ENCODE measurements around the gene PARD3B. TPM values are rescaled to one million over a fixed set of nuclear protein-coding genes. Genes with fewer than 3 reads are reported as not detected.
"Not testable (repeated sequence)": the region's sequence is repeated elsewhere in the genome, so short reads cannot be mapped to it uniquely, and the experiment has no call there.

PARD3B gene
- total and polyA plus RNA-seq, 9 donors: 6.4 to 15.3 (median 7.5) TPM

DNA sequence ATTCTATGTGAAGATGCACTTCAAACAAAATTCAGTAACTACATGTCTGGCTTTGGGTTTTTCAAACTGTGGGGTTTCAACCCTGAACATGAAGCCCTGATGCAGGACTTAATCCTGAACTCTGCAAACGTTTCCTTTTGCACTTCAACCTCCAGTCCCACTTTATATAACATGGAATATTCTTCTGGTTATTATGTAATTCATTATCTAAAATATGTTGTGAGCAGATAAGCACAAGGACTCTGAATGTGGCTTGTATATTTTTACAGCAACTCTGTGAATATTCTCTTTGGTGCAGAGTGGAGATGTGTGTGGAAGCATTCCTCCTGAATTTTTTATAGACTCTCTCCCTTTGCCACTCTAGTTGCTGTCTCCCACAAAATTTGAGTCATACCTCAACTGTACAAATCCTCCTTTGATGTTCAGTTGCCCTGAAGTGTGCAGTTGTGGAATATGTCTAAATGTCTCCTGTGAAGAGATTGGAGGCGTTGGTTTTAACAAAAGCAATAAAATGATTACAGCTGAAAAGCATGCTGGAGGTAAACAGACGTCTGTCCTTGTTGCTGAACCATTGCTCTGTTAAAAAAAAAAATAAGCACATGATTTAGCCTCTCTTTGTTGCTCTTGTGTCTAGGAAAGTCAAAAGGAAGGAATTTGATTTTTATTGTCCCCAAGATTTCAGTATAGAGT lies 931.9 kb downstream of the PARD3B start:
- no peak overlapping the region for H3K4me3 ChIP-seq (ENCODE audit: low read length)
- peaks cover under 1% of the 10 kb centered on the region for H3K4me1 ChIP-seq (ENCODE audit: control insufficient read depth, insufficient read depth, low read length)
- no peaks in the 10 kb centered on the region for H3K27me3 ChIP-seq (ENCODE audit: control insufficient read depth, insufficient read depth, low read length)
- no peaks in the 10 kb centered on the region for H3K36me3 ChIP-seq (ENCODE audit: control insufficient read depth, insufficient read depth, low read length)
- no peak for DNase-seq
- WGBS (ENCODE audit: insufficient coverage): 75% methylated on average over 2 of the region's 3 CpGs
- no peak overlapping the region for H3K27ac ChIP-seq (ENCODE audit: low read length)
- H3K9me3 ChIP-seq (replicated peaks; ENCODE audit: control insufficient read depth, low read depth, low read length): no peaks in the 10 kb centered on the region

DNA sequence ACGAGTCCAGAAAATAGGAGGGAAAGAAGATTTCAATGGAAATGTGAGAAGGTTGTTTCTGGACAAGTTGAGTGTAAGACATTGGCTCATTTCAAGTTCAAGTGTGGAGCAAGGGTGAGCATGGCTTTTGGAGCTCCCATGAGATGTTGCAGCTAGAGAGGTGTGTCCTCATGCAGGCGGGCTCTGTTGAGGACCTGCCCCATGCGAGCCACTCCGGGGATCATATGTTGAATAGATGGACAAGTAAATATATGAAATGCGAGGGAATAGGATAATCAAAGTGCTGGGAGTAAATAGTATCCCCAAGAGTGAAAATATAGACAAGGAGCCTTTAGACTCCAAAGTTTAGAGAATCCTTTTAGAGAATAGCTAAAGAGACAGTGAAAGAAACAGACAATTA lies 936.6 kb downstream of the PARD3B start:
- Histone ChIP-seq H3K36me3 (ENCODE audit: control insufficient read depth, insufficient read depth, low read length) (no peaks in the 10 kb centered on the region), H3K9me3 (replicated peaks; ENCODE audit: control insufficient read depth, low read depth, low read length) (no peaks in the 10 kb centered on the region), H3K4me3 (ENCODE audit: low read length) (no peak overlapping the region), H3K27me3 (ENCODE audit: control insufficient read depth, insufficient read depth, low read length) (no peaks in the 10 kb centered on the region), H3K27ac (ENCODE audit: low read length) (no peak overlapping the region), H3K4me1 (ENCODE audit: control insufficient read depth, insufficient read depth, low read length) (peaks cover 21% of the 10 kb centered on the region)
- DNase-seq: no peak
- WGBS (ENCODE audit: insufficient coverage): 98% methylated on average over 4 of the region's 5 CpGs

DNA sequence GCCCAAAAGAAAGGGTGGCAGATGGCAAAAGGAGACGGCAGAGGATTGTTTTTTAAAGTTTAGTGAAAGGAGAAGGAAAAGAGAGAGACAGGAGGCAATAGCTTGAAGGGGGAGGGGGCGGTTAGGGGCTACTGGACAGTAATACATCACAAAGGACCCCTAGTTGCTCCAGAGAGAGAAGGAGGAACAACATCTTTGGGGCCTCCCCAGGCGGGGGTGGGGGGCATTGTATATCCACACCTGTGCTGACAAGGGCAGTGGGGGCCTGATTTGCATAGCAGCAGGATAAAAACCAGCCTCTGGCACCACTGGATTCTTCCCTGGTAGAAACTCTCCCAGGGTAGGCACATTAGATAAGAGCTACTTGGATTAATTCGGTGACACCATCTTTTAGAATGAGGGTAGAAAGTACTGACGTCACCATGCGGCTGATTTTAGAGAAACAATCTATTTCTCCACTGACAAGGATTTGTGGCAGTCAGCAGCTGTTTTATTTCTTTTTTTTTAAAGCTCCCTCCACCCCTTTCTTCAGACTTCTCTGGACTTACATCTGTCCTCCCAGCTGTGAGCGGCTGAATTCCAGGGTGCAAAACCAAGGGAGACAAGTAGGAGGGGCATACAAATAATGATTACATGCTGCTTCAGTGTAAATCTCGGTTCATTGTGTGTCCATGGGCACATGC lies 937.3 kb downstream of the PARD3B start:
- H3K27ac ChIP-seq (ENCODE audit: low read length): peak overlapping the region; percentile 77
- peak; percentile 93 for DNase-seq

DNA sequence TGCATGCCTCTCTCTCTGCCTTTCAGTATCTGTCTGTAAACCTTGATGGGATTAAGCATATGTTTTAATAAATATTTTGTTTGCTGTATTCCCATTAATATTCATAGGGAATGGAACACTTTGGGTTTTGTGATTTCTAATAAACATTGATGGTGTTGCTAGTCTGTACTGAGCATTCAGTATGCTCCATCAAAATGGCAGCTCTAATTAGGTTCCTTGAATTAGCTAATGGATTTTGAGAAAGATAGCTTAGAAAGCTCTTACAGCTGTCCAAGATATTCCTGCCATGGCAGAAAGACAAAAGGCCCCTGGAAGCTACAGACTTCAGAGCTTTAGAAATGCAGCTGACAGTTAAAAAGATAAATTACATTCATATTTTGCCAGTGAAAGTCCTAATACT lies 937.8 kb downstream of the PARD3B start:
- DNase-seq: peak; percentile 76
- no peaks in the 10 kb centered on the region for H3K27me3 ChIP-seq (ENCODE audit: control insufficient read depth, insufficient read depth, low read length)
- no peaks in the 10 kb centered on the region for H3K36me3 ChIP-seq (ENCODE audit: control insufficient read depth, insufficient read depth, low read length)
- H3K9me3 ChIP-seq (replicated peaks; ENCODE audit: control insufficient read depth, low read depth, low read length): no peaks in the 10 kb centered on the region
- peaks cover 23% of the 10 kb centered on the region for H3K4me1 ChIP-seq (ENCODE audit: control insufficient read depth, insufficient read depth, low read length)
- no peak overlapping the region for H3K4me3 ChIP-seq (ENCODE audit: low read length)
- peak overlapping the region; percentile 65 for H3K27ac ChIP-seq (ENCODE audit: low read length)

More for the DNA sequence above, 937.3 kb downstream of the PARD3B start:
- no peak overlapping the region for H3K4me3 ChIP-seq (ENCODE audit: low read length)
- H3K4me1 ChIP-seq (ENCODE audit: control insufficient read depth, insufficient read depth, low read length): peaks cover 22% of the 10 kb centered on the region
- H3K36me3 ChIP-seq (ENCODE audit: control insufficient read depth, insufficient read depth, low read length): no peaks in the 10 kb centered on the region
- no peaks in the 10 kb centered on the region for H3K9me3 ChIP-seq (replicated peaks; ENCODE audit: control insufficient read depth, low read depth, low read length)
- WGBS (ENCODE audit: insufficient coverage): 26% methylated on average over 5 of the region's 8 CpGs
- no peaks in the 10 kb centered on the region for H3K27me3 ChIP-seq (ENCODE audit: control insufficient read depth, insufficient read depth, low read length)

DNA sequence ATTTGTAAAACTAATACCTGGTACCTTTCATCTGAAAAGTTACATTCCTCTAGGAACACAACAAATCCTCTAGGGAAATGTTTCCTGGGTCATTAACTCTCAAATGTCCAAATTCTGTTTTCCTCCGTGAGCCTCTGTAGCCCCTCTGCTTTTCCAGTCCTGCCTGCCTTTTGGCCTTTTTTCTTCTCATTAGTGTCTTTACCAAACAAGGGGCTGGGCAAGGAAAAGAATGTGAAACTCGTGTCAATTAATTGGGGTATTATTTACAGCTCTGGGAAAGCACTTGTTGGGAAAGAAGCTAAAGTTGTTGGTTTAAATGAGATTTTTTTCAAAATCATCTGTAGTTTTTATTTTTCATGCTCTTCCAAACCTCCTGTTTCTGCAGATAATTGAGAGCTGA lies 938.9 kb downstream of the PARD3B start:
- no peak overlapping the region for H3K27ac ChIP-seq (ENCODE audit: low read length)
- no CpG with 5 or more reads among the region's 2 CpGs for WGBS (ENCODE audit: insufficient coverage)
- no peaks in the 10 kb centered on the region for H3K36me3 ChIP-seq (ENCODE audit: control insufficient read depth, insufficient read depth, low read length)
- peaks cover 23% of the 10 kb centered on the region for H3K4me1 ChIP-seq (ENCODE audit: control insufficient read depth, insufficient read depth, low read length)
- H3K4me3 ChIP-seq (ENCODE audit: low read length): no peak overlapping the region
- no peaks in the 10 kb centered on the region for H3K9me3 ChIP-seq (replicated peaks; ENCODE audit: control insufficient read depth, low read depth, low read length)
- no peak for DNase-seq
- no peaks in the 10 kb centered on the region for H3K27me3 ChIP-seq (ENCODE audit: control insufficient read depth, insufficient read depth, low read length)

DNA sequence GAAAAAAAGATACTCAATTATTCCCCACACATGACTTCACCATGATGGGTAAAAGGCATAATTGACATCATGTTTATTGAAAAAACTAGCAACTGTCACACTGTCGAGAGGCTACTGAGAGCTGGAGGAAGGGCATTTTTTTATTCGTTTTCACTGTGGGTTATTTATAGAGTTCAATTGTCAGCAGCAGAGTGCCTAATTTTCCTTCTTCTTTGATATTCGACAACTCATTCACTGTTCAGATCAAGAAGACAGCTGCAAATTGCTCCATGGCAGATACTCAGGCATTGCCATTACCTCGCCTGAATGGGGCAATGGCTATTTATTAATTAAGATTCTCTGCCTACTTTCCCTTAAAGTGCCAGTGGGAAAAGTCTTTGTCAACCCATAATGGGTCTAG lies 939.5 kb downstream of the PARD3B start:
- no peaks in the 10 kb centered on the region for H3K36me3 ChIP-seq (ENCODE audit: control insufficient read depth, insufficient read depth, low read length)
- peaks cover 23% of the 10 kb centered on the region for H3K4me1 ChIP-seq (ENCODE audit: control insufficient read depth, insufficient read depth, low read length)
- no peak overlapping the region for H3K27ac ChIP-seq (ENCODE audit: low read length)
- H3K27me3 ChIP-seq (ENCODE audit: control insufficient read depth, insufficient read depth, low read length): no peaks in the 10 kb centered on the region
- H3K4me3 ChIP-seq (ENCODE audit: low read length): no peak overlapping the region
- WGBS (ENCODE audit: insufficient coverage): 40% methylated on average over 1 of the region's 4 CpGs
- DNase-seq: no peak
- no peaks in the 10 kb centered on the region for H3K9me3 ChIP-seq (replicated peaks; ENCODE audit: control insufficient read depth, low read depth, low read length)

DNA sequence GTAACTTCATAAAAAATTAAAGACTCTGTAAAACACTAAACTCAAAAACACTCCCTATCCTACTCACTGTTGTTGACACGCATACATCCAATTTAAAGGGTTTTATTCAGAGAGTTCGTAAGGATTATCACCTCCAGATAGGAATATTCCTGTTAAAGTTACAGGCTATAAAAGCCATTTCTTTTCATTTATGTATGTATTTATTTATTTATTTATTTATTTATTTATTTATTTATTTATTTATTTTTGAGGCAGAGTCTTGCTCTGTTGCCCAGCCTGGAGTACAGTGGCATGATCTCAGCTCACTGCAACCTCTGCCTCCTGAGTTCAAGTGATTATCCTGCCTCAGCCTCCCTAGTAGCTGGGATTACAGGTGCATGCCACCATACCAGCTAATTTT lies 948.3 kb downstream of the PARD3B start:
- not testable (repeated sequence) for DNase-seq; H3K4me1 ChIP-seq (ENCODE audit: control insufficient read depth, insufficient read depth, low read length)
- no CpG with 5 or more reads among the region's 2 CpGs for WGBS (ENCODE audit: insufficient coverage)

DNA sequence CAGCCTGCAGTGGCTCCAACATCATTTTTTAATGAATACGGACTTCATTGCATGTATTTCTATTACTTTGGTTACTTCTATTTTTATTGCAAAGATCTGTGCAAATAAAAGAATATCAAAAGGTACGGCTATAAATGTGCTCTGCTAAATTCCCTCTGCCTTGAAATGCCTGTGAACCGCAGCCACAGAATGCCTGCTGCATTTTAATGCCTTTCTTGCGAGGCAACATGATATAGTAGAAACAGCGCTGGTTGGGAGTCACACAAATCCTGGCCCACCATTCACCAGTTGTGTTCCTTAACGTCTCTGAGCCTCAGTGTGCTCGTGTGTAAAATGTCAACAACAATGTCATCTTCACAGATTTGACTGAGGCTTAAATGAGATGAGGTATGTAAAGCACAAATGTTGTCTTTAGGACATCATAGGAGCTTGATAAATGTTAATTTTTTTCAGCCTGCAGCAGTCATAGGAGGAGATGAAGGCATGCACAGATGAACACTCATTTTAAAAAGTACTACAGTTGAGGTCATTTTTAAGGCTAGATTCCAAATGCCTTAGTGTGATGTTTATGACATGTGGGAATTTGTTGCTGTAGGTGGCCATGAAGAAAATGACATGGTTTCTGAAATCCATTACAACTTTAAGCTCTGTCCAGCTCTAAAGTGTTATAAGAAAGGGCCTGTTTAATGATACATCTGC lies 949.4 kb downstream of the PARD3B start:
- peak; percentile 73 for DNase-seq
- H3K27ac ChIP-seq (ENCODE audit: low read length): peak overlapping the region; percentile 52

More for the DNA sequence above, 948.3 kb downstream of the PARD3B start:
- not testable (repeated sequence) for H3K27me3 ChIP-seq (ENCODE audit: control insufficient read depth, insufficient read depth, low read length); H3K4me3 ChIP-seq (ENCODE audit: low read length); H3K27ac ChIP-seq (ENCODE audit: low read length); H3K36me3 ChIP-seq (ENCODE audit: control insufficient read depth, insufficient read depth, low read length); H3K9me3 ChIP-seq (replicated peaks; ENCODE audit: control insufficient read depth, low read depth, low read length)

DNA sequence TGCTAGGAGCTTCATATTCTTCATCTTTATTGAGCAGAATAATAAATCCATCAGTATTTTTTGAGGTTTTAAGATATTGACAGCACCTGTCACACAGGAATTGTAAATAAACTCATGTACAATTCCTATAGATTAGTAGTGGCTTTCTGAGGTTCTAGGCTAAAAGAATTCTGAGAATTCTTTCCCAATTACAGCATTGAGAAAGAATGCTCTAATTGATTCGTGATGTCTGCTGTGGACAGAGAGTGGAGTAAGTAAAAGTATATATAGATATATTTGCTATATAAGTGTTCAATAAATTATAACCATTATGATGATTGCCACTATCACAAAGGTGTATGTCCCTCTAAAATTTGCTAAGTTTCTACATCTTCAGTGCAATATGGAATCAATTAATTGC lies 950.5 kb downstream of the PARD3B start:
- peaks cover 2% of the 10 kb centered on the region for H3K9me3 ChIP-seq (replicated peaks; ENCODE audit: control insufficient read depth, low read depth, low read length)
- no peak overlapping the region for H3K4me3 ChIP-seq (ENCODE audit: low read length)
- DNase-seq: peak; percentile 48
- no peaks in the 10 kb centered on the region for H3K27me3 ChIP-seq (ENCODE audit: control insufficient read depth, insufficient read depth, low read length)
- no peaks in the 10 kb centered on the region for H3K36me3 ChIP-seq (ENCODE audit: control insufficient read depth, insufficient read depth, low read length)
- H3K27ac ChIP-seq (ENCODE audit: low read length): no peak overlapping the region
- peaks cover 5% of the 10 kb centered on the region for H3K4me1 ChIP-seq (ENCODE audit: control insufficient read depth, insufficient read depth, low read length)
- WGBS (ENCODE audit: insufficient coverage): no CpG with 5 or more reads among the region's 1 CpG

More for the DNA sequence above, 949.4 kb downstream of the PARD3B start:
- Histone ChIP-seq H3K4me1 (ENCODE audit: control insufficient read depth, insufficient read depth, low read length) (peaks cover 5% of the 10 kb centered on the region), H3K27me3 (ENCODE audit: control insufficient read depth, insufficient read depth, low read length) (no peaks in the 10 kb centered on the region), H3K4me3 (ENCODE audit: low read length) (no peak overlapping the region), H3K36me3 (ENCODE audit: control insufficient read depth, insufficient read depth, low read length) (no peaks in the 10 kb centered on the region), H3K9me3 (replicated peaks; ENCODE audit: control insufficient read depth, low read depth, low read length) (peaks cover 2% of the 10 kb centered on the region)
- WGBS (ENCODE audit: insufficient coverage): 63% methylated on average over 4 of the region's 7 CpGs

DNA sequence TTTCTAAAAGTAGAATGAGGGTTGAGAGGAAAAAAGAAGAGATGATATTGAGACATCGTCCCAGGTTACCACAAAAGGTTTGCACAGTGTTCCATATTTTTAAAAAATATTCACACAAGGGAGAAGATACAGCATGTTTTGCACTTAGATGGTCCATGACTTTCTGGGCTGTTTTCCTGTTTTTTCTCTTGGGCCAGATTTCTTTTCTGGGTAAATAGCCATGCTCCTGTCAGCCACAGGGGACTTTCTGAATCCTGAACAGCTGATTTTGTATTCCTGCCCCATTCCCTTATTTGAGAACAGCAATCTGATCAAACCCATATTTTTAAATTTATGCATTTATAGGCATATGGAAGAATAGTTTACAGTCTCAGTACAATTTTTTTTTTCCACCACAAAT lies 951.1 kb downstream of the PARD3B start:
- Histone ChIP-seq H3K9me3 (replicated peaks; ENCODE audit: control insufficient read depth, low read depth, low read length) (peaks cover 2% of the 10 kb centered on the region), H3K4me1 (ENCODE audit: control insufficient read depth, insufficient read depth, low read length) (peaks cover 5% of the 10 kb centered on the region), H3K36me3 (ENCODE audit: control insufficient read depth, insufficient read depth, low read length) (no peaks in the 10 kb centered on the region), H3K4me3 (ENCODE audit: low read length) (no peak overlapping the region), H3K27me3 (ENCODE audit: control insufficient read depth, insufficient read depth, low read length) (no peaks in the 10 kb centered on the region), H3K27ac (ENCODE audit: low read length) (peak overlapping the region; percentile 67)
- peak; percentile 66 for DNase-seq
- no CpG with 5 or more reads among the region's 1 CpG for WGBS (ENCODE audit: insufficient coverage)
